Muscle of leg (tissue), 11 donors: ENCODE data around the gene MAP3K3. TPM values are rescaled to one million over a fixed set of nuclear protein-coding genes. Genes with fewer than 3 reads are reported as not detected.
A peak's percentile ranks its signal among the peaks of the same experiment; 100 is the strongest.

Source experiments
- DNase-seq: peaks from one replicate; pipeline ENCODE4 v3.0.0; 2013
- H3K27ac ChIP-seq: one replicate; pipeline ENCODE4 v1.5.1; 2013; ENCODE audit warnings: mild to moderate bottlenecking, low read length, control low read depth
- H3K27me3 ChIP-seq: one replicate; pipeline ENCODE4 v1.6.1; 2013; ENCODE audit warnings: low read length; ENCODE audit not compliant: control insufficient read depth, insufficient read depth
- H3K36me3 ChIP-seq: one replicate; pipeline ENCODE4 v1.6.1; 2013; ENCODE audit warnings: low read length; ENCODE audit not compliant: control insufficient read depth, insufficient read depth
- H3K4me1 ChIP-seq: one replicate; pipeline ENCODE4 v1.6.1; 2013; ENCODE audit warnings: low read length; ENCODE audit not compliant: control insufficient read depth, insufficient read depth
- H3K4me3 ChIP-seq: one replicate; pipeline ENCODE4 v1.5.1; 2013; ENCODE audit warnings: low read length, control low read depth
- H3K9me3 ChIP-seq: replicated peaks from 2 replicates; pipeline ENCODE4 v1.6.1; 2013; ENCODE audit warnings: low read depth, low read length; ENCODE audit not compliant: control insufficient read depth
- WGBS: methylation state at CpG from one replicate; pipeline ENCODE4 v1.1.5; 2013; ENCODE audit warnings: missing lambda C conversion rate; ENCODE audit not compliant: insufficient coverage; 5-methylcytosine and 5-hydroxymethylcytosine counted together
- polyA plus RNA-seq, 8 donors: library from polyadenylated mRNA; unstranded; fragments of 120-200 nt; gene quantifications; one replicate each; pipeline versions ENCODE4 v1.2.1 to v1.2.3, GENCODE V29; 2013; ENCODE audit warnings: inconsistent platforms in 1 of 8, low replicate concordance in 1 of 8; ENCODE audit not compliant: insufficient read length in 8 of 8, insufficient read depth in 1 of 8
- total RNA-seq: library from RNA; stranded (reverse); fragments of 120-200 nt; gene quantifications from one replicate; pipeline ENCODE4 v1.2.4, GENCODE V29; 2013

Gene MAP3K3
- total and polyA plus RNA-seq, 9 donors, result 20.5 to 26.7 (median 22.9) TPM

DNA sequence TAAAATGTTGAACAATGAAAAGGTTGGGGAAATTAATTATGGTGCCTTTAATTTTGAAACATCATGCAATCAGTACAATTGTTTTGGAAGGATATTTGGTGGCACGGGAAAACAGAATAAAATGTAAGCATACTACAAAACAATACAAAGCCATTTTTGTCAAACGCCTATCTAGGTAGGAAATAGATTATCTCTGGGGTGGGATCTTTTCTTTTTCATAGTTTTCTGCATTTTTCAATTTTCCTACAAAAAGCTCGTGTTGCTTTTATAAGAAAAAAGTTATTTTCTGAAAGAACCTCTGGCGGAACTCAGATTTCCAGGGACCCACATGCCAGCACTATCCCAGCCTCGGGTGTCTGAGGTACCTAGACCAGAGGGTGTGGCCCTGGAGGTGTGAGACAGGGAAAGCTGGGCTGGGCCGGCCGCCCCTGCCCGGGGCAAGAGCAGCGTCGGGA, 961 bp upstream of the MAP3K3 start:
- Histone ChIP-seq H3K4me1 (peaks cover 11% of the 10 kb centered on the region), H3K36me3 (no peaks in the 10 kb centered on the region), H3K4me3 (peak overlapping the region; percentile 51), H3K27ac (peak overlapping the region; percentile 45), H3K9me3 (no peaks in the 10 kb centered on the region), H3K27me3 (no peaks in the 10 kb centered on the region)
- no peak for DNase-seq
- 2% methylated on average over 5 of the region's 10 CpGs for WGBS

DNA sequence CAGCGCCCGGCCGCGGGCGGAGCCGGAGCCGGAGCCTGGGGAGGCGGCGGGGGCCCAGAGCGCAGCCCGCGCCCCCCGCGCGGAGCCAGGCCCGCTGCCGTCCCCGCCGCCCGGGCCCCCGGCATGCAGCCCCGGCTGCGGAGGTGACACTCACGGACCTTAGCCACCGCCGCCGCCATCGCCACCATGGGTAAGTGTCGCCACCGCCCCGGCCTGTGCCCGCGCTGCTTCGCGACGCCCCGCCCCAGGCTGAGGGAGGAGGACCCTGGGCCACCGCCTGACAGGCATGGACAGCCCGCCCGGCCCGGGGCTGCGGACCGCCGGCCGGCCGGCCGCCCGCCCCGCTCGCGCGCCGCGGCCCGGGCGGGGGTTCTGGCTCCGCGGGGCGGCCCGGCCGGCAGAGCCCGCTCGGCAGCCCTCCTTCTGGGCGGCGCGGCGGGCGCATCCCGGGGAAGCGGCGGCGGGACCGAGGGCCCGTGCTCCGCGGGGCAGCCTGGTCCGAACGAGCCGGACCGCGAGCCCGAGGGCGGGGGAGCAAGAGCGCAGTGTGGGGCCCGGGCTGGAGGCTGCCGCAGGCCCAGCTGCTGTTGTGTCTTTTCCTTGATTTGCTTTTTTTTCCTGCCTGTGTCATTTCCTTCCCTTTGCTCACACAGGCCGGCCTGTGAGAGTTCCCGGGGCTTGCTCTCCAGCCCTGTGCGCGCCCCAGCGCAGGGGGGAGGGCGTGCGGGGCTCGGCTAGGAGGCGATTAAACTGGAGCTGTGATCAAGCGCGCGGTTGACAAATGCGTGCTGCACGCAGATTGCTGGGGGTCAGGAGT, 565 bp downstream of the MAP3K3 start:
- Histone ChIP-seq H3K27ac (peak overlapping the region; percentile 83), H3K27me3 (no peaks in the 10 kb centered on the region), H3K36me3 (no peaks in the 10 kb centered on the region), H3K4me1 (peaks cover 13% of the 10 kb centered on the region), H3K4me3 (peak overlapping the region; percentile 78), H3K9me3 (no peaks in the 10 kb centered on the region)
- DNase-seq, result peak; percentile 80
- under 1% methylated on average over 87 of the region's 100 CpGs for WGBS

DNA sequence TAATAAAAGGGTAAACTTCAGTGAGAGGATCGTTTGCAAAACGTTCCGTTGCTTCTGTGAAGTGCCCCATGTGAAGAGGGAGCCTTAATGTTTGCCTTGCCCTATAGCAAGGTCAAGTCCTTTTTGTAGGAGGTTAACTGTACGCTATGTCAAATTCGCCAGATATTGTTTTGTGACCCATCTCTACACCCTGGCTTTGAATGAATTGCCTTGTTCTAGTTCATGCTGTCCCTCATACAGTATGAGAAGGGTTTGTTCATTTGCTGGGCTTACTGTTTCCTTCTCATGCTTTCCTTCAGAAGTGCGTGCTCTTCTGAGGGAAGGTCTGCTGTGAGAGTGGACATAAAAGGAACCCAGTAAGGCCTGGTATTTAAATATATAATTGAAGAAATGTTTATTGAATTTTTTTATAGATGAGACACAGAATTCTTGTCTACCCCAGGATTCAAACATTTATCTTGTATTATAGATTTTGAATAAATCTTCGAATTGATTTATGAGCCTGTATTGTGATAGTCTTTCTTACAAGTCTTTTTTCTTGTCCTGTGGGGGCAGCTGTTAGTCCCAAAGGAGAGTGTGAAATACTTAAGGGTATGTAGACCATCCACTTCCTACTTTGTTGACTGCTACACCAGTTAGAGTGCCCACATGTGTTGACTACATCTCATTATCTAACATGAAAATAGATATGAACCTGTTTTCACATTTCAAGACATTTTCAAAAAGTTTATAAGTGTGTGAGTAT, 1.7 kb downstream of the MAP3K3 start:
- Histone ChIP-seq H3K4me3 (peak overlapping the region; percentile 78), H3K27ac (peak overlapping the region; percentile 83), H3K9me3 (no peaks in the 10 kb centered on the region), H3K36me3 (peaks cover 2% of the 10 kb centered on the region), H3K4me1 (peaks cover 13% of the 10 kb centered on the region), H3K27me3 (no peaks in the 10 kb centered on the region)
- no peak for DNase-seq
- WGBS, result 6% methylated on average over 3 of the region's 7 CpGs

DNA sequence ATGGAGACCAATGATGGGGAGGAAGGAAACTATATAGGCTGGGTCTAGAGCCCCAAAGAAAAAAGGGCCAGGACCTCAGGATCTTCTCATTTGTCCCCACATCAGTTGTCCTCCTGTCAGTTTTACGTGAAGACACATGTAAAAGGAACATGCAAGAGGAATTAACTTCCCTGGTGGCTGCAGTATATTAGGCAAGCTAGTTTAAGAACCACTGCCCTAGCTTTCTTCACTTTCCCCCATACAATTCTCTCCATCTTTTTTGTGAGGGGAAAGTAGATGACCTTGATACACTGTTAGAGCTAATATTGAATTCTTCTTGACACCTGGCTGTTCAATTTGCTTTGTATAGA, 2.3 kb downstream of the MAP3K3 start:
- H3K27me3 ChIP-seq, result no peaks in the 10 kb centered on the region
- peaks cover 2% of the 10 kb centered on the region for H3K36me3 ChIP-seq
- DNase-seq, result no peak
- no peaks in the 10 kb centered on the region for H3K9me3 ChIP-seq
- H3K4me3 ChIP-seq, result no peak overlapping the region
- WGBS, result no CpG with 5 or more reads among the region's 1 CpG
- no peak overlapping the region for H3K27ac ChIP-seq
- peaks cover 13% of the 10 kb centered on the region for H3K4me1 ChIP-seq

DNA sequence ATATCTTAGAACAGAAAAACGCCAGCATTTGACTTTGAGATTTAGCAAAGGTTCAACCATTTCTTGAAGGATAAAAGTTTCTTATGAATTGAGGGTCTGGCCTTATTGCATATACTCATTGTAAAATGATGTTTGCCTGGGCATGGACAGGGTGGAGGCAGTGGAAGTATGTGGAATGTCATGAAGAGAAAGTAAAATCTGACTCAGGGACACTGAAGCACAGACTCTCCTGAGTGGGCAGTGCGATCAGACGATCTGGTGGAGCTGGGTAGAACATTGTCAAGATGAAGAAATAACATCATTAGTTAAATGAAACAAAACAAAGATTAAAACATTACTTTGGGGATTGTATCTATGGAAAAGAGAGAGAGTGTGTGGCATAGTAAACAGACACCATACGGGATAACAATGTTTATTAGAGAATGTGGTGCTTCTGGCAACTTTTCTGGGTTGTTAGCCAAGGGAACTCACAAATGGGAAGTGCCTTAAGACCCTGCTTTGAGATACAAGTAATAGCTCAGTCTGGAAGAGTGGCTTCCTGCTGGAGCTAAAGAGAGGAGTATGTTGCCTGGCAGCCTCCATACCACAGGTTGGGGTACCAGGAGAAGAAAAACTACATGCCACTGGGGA, 4.4 kb downstream of the MAP3K3 start:
- Histone ChIP-seq H3K27ac (no peak overlapping the region), H3K9me3 (no peaks in the 10 kb centered on the region), H3K36me3 (peaks cover 2% of the 10 kb centered on the region), H3K4me1 (peaks cover 11% of the 10 kb centered on the region), H3K27me3 (no peaks in the 10 kb centered on the region), H3K4me3 (no peak overlapping the region)
- WGBS, result no CpG with 5 or more reads among the region's 4 CpGs
- DNase-seq, result no peak

DNA sequence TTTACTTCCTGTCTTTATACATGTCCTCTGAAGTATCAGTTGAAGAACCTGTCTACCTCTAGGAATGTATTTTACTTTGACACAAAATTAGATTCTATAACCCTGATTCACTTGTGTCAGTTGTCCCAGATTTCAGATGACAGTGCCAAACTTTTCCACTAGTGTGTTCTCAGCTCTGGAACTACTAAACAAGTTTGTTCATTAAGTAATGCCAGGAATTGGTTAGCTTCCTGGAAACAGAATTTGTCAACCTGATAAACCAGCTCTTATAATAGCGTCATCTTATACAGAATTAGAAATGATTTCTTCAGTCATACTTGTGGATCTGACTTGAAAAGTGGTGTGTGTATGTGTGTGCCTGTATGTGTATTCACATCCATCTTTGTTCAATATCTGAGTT, 7.4 kb downstream of the MAP3K3 start:
- H3K4me3 ChIP-seq, result no peak overlapping the region
- no peaks in the 10 kb centered on the region for H3K9me3 ChIP-seq
- H3K4me1 ChIP-seq, result peaks cover 2% of the 10 kb centered on the region
- peaks cover 15% of the 10 kb centered on the region for H3K36me3 ChIP-seq
- no peaks in the 10 kb centered on the region for H3K27me3 ChIP-seq
- no CpG with 5 or more reads among the region's 1 CpG for WGBS
- no peak for DNase-seq
- H3K27ac ChIP-seq, result no peak overlapping the region

DNA sequence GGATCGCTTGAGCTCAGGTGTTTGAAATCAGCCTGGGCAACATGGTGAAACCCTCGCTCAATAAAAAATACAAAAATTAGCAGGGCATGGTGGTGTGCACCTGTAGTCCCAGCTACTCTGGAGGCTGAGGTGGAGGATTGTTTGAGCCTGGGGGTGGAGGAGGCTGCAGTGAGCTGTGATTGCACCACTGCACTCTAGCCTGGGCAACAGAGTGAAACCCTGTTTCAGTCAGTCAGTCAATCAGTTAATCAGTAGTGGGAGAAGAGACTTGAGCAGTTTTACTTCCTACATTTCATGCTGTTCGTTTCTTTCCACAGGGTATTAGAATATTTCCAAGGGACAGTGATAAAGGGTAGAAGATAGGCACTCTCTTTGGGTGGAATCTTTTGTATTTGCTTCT, 8.8 kb downstream of the MAP3K3 start:
- 100% methylated on average over 2 of the region's 3 CpGs for WGBS
- Histone ChIP-seq H3K4me1 (peaks cover 2% of the 10 kb centered on the region), H3K4me3 (no peak overlapping the region)

DNA sequence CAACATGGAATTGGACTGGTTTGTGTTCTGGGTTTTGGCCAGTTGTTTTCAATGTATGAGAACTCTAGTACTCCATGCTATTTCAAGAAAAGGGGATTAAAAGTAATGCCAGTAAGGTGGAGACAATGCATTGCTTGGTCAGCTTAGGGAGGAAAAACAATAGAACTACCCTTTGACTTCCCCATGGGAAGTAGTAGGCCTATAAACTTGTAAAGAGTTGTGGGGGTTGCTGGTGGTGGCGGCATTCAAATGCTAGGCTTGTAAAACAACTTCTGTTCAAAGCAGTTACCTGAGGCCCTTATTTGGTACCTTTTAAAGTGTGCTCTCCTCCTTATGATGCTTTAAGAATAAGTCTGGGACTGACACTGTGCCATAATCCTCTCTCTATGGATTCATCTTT, 9.4 kb downstream of the MAP3K3 start:
- Histone ChIP-seq H3K36me3 (peaks cover 28% of the 10 kb centered on the region), H3K9me3 (no peaks in the 10 kb centered on the region), H3K4me1 (peaks cover 2% of the 10 kb centered on the region), H3K27me3 (no peaks in the 10 kb centered on the region), H3K4me3 (no peak overlapping the region), H3K27ac (no peak overlapping the region)
- no CpG with 5 or more reads among the region's 1 CpG for WGBS
- no peak for DNase-seq

More for the DNA sequence above, 8.8 kb downstream of the MAP3K3 start:
- DNase-seq, result no peak
- peaks cover 22% of the 10 kb centered on the region for H3K36me3 ChIP-seq
- H3K9me3 ChIP-seq, result no peaks in the 10 kb centered on the region
- H3K27me3 ChIP-seq, result no peaks in the 10 kb centered on the region
- no peak overlapping the region for H3K27ac ChIP-seq

DNA sequence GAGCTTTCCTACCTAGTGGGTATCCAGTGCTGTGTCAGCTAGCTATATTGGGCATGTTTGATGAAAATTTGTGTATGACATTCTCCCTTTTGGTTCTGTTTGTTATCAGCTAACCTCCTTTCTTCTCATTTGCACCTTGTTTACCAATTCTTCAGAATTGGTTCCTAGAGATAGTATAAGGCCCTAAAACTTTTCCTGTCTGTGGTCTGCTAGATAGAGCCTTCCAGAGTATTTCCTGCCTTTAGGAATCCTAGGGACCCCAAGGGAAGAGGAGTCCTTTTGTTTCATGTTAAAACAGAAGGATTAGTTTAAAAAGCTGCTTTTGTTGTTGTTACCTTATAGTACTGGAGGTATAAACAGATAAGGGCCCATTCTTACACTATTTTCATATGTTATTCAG, 11.5 kb downstream of the MAP3K3 start:
- H3K4me1 ChIP-seq, result no peaks in the 10 kb centered on the region
- no peak overlapping the region for H3K4me3 ChIP-seq
- no peaks in the 10 kb centered on the region for H3K27me3 ChIP-seq
- peak overlapping the region; percentile 76 for H3K27ac ChIP-seq
- H3K9me3 ChIP-seq, result no peaks in the 10 kb centered on the region
- H3K36me3 ChIP-seq, result peaks cover 36% of the 10 kb centered on the region
- no peak for DNase-seq

DNA sequence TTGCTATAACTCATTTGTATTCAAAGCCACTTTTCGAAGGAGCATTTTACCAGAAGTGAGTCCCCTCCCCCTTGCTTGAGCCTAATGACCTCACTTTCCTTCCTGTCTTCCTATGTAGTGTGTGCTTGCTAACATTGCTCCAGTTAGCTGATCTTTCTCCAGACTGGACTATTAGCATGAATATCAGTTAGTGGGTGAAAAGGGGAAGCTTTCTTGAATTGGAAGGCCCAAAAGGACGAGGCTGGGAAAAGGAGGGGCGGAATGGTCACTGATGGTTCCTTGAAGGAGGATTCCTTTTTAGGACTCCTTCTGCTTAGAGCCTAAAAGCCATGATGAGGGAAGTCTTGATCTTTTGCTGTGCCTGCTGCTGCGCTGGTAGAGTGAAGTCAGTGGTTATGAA, 11.9 kb downstream of the MAP3K3 start:
- H3K4me3 ChIP-seq, result no peak overlapping the region
- peak; percentile 62 for DNase-seq
- H3K27ac ChIP-seq, result peak overlapping the region; percentile 76
- peaks cover 37% of the 10 kb centered on the region for H3K36me3 ChIP-seq
- no peaks in the 10 kb centered on the region for H3K27me3 ChIP-seq
- 70% methylated on average over 2 of the region's 4 CpGs for WGBS
- no peaks in the 10 kb centered on the region for H3K9me3 ChIP-seq
- no peaks in the 10 kb centered on the region for H3K4me1 ChIP-seq
